ENCODE measurements around the gene VMP1.
"Not testable (repeated sequence)": the region's sequence is repeated elsewhere in the genome, so short reads cannot be mapped to it uniquely, and the experiment has no call there.

The VMP1 gene

GRCh38 chr17:59756236-59756818, 48.9 kb downstream of the VMP1 start:
- no peak for DNase-seq

GRCh38 chr17:59757043-59757442, 49.6 kb downstream of the VMP1 start:
- DNase-seq = no peak

GRCh38 chr17:59757470-59757869, 50.0 kb downstream of the VMP1 start:
- DNase-seq = no peak

GRCh38 chr17:59757881-59758385, 50.5 kb downstream of the VMP1 start:
- no peak for DNase-seq

- DNase-seq = not testable (repeated sequence)
These were observed 51.7 kb downstream of the VMP1 start for GRCh38 chr17:59758998-59759651.

GRCh38 chr17:59760160-59760559, 52.7 kb downstream of the VMP1 start:
- no peak for DNase-seq

- DNase-seq = no peak
These were observed 54.1 kb downstream of the VMP1 start for GRCh38 chr17:59761385-59762048.

GRCh38 chr17:59762049-59762823, 54.8 kb downstream of the VMP1 start:
- DNase-seq = no peak

GRCh38 chr17:59762824-59763374, 55.4 kb downstream of the VMP1 start:
- no peak for DNase-seq

GRCh38 chr17:59763861-59764260, 56.4 kb downstream of the VMP1 start:
- no peak for DNase-seq

- DNase-seq = no peak
These were observed 56.9 kb downstream of the VMP1 start for GRCh38 chr17:59764292-59764741.

- DNase-seq = no peak
These were observed 57.6 kb downstream of the VMP1 start for GRCh38 chr17:59765038-59765437.

- DNase-seq = no peak
These were observed 59.0 kb downstream of the VMP1 start for GRCh38 chr17:59766491-59766890.

GRCh38 chr17:59767176-59767575, 59.7 kb downstream of the VMP1 start:
- DNase-seq = no peak

GRCh38 chr17:59769887-59770286, 62.4 kb downstream of the VMP1 start:
- no peak for DNase-seq

- DNase-seq = no peak
These were observed 63.6 kb downstream of the VMP1 start for GRCh38 chr17:59771093-59771492.

- DNase-seq = no peak
These were observed 68.4 kb downstream of the VMP1 start for GRCh38 chr17:59775786-59776350.

- DNase-seq = no peak
These were observed 69.1 kb downstream of the VMP1 start for GRCh38 chr17:59776577-59776976.

- no peak for DNase-seq
These were observed 69.6 kb downstream of the VMP1 start for GRCh38 chr17:59777033-59777432.

GRCh38 chr17:59778996-59779395, 71.5 kb downstream of the VMP1 start:
- DNase-seq = no peak

GRCh38 chr17:59779521-59779920, 72.1 kb downstream of the VMP1 start:
- no peak for DNase-seq

- DNase-seq = not testable (repeated sequence)
These were observed 73.1 kb downstream of the VMP1 start for GRCh38 chr17:59780548-59780947.
